MG63 (cell line): ENCODE results near the gene MRPL9. TPM values are rescaled to one million over a fixed set of nuclear protein-coding genes. Genes with fewer than 3 reads are reported as not detected.
"Not testable (repeated sequence)": the region's sequence is repeated elsewhere in the genome, so short reads cannot be mapped to it uniquely, and the experiment has no call there.

Experiments
- DNase-seq: peaks from one replicate; pipeline ENCODE4 v3.0.0-alpha.2; 2020
- H3K27me3 ChIP-seq: fragments of 250-450 bp; sonication (Bioruptor Pico); 2 replicates; pipeline ENCODE4 v1.5.1; 2020; ENCODE audit warnings: mild to moderate bottlenecking, moderate library complexity
- H3K36me3 ChIP-seq: fragments of 250-450 bp; sonication (Bioruptor Pico); 2 replicates; pipeline ENCODE4 v1.5.1; 2020; ENCODE audit warnings: mild to moderate bottlenecking, moderate library complexity
- H3K4me3 ChIP-seq: fragments of 250-450 bp; sonication (Bioruptor Pico); 2 replicates; pipeline ENCODE4 v1.5.1; 2020; ENCODE audit warnings: mild to moderate bottlenecking, moderate library complexity
- H3K9me3 ChIP-seq: fragments of 250-450 bp; sonication (Bioruptor Pico); 2 replicates; pipeline ENCODE4 v1.5.1; 2020; ENCODE audit warnings: mild to moderate bottlenecking, moderate library complexity
- total RNA-seq: library from RNA; depleted of rRNA; stranded (reverse); fragments of >200 nt; shearing (Covaris generic); gene quantifications from 2 replicates; pipeline ENCODE4 v1.2.3, GENCODE V29; 2014; ENCODE audit warnings: low replicate concordance

Gene MRPL9
- total RNA-seq, 1 experiment from 2014 or later = 167 TPM

DNA sequence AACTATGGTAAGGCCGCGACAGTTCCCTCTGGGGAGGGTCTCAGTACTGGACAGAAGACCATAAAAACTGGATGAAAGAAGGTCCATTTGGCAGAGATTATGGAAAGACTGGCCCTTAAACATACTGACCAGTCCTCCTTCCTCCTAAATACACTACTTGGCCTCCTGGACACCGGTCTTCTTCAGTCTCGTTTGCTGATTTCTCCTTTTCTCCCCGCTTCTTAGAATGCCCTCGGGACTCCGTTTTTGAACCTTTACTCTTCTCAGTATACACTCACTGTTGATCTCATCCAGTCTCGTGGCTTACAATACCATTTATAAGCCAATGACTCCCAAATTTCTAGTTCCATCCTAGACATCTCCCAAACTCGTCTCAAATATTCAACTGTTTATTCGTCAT, 694 bp upstream of the MRPL9 start:
- H3K4me3 ChIP-seq = peak overlapping the region; percentile 89
- DNase-seq = no peak
- no peaks in the 10 kb centered on the region for H3K9me3 ChIP-seq
- H3K36me3 ChIP-seq = peaks cover 28% of the 10 kb centered on the region
- no peaks in the 10 kb centered on the region for H3K27me3 ChIP-seq

- Histone ChIP-seq H3K36me3 (peaks cover 37% of the 10 kb centered on the region), H3K9me3 (no peaks in the 10 kb centered on the region), H3K4me3 (no peak overlapping the region), H3K27me3 (no peaks in the 10 kb centered on the region)
- DNase-seq = no peak
Measured at GRCh38 chr1:151760597-151761385, 2.5 kb downstream of the MRPL9 start.

- Histone ChIP-seq H3K4me3 (no peak overlapping the region), H3K36me3 (peaks cover 46% of the 10 kb centered on the region), H3K27me3 (no peaks in the 10 kb centered on the region), H3K9me3 (no peaks in the 10 kb centered on the region)
- no peak for DNase-seq
Measured at GRCh38 chr1:151759241-151759640, 4.1 kb downstream of the MRPL9 start.

GRCh38 chr1:151756291-151756690, 7.0 kb downstream of the MRPL9 start:
- no peaks in the 10 kb centered on the region for H3K27me3 ChIP-seq
- DNase-seq = no peak
- peaks cover 35% of the 10 kb centered on the region for H3K36me3 ChIP-seq
- H3K4me3 ChIP-seq = no peak overlapping the region
- H3K9me3 ChIP-seq = no peaks in the 10 kb centered on the region

GRCh38 chr1:151741516-151741915, 21.8 kb downstream of the MRPL9 start:
- no peak overlapping the region for H3K4me3 ChIP-seq
- DNase-seq = no peak
- H3K36me3 ChIP-seq = no peaks in the 10 kb centered on the region
- peaks cover 5% of the 10 kb centered on the region for H3K9me3 ChIP-seq
- H3K27me3 ChIP-seq = peaks cover 9% of the 10 kb centered on the region

GRCh38 chr1:151739590-151740355, 23.5 kb downstream of the MRPL9 start:
- Histone ChIP-seq H3K9me3 (peaks cover 6% of the 10 kb centered on the region), H3K27me3 (peaks cover 2% of the 10 kb centered on the region), H3K36me3 (no peaks in the 10 kb centered on the region), H3K4me3 (no peak overlapping the region)
- DNase-seq = no peak

DNA sequence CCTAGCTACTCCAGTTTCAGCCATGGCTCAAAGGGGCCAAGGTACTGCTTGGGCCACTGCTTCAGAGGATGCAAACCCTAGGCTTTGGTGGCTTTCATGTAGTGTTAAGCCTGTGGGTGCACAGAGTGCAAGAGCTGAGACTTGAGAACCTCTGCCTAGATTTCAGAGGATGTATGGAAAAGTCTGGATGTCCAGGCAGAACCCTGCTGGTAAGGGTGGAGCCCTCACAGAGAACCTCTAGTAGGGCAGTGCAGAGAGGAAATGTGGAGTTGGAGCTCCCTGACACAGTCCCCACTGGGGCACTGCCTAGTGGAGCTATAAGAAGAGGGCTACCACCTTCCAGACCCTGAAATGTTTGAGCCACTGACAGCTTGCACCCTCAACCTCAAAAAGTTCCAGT, 25.8 kb downstream of the MRPL9 start:
- no peak overlapping the region for H3K4me3 ChIP-seq
- no peaks in the 10 kb centered on the region for H3K36me3 ChIP-seq
- no peaks in the 10 kb centered on the region for H3K27me3 ChIP-seq
- H3K9me3 ChIP-seq = peaks cover 6% of the 10 kb centered on the region
- DNase-seq = no peak

- no peak for DNase-seq
- H3K27me3 ChIP-seq = no peaks in the 10 kb centered on the region
- no peaks in the 10 kb centered on the region for H3K36me3 ChIP-seq
- no peak overlapping the region for H3K4me3 ChIP-seq
- H3K9me3 ChIP-seq = peaks cover 6% of the 10 kb centered on the region
Measured at GRCh38 chr1:151737026-151737425, 26.3 kb downstream of the MRPL9 start.

DNA sequence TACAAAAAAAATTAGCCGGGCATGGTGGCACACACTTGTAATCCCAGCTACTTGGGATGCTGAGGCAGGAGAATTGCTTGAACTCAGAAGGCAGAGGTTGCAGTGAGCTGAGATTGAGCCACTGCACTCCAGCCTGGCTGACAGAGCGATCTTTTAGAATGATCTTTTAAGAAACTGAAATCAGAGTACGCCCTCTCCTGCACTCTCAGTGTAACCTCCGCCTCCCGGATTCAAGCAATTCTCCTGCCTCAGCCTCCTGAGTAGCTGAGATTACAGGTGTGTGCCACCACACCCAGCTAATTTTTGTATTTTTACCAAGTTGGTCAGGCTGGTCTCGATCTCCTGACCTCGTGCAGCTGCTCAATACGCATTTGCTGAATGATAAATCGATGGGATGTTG, 29.3 kb downstream of the MRPL9 start:
- H3K36me3 ChIP-seq, DNase-seq, H3K4me3 ChIP-seq, H3K9me3 ChIP-seq, H3K27me3 ChIP-seq: not testable (repeated sequence)

DNA sequence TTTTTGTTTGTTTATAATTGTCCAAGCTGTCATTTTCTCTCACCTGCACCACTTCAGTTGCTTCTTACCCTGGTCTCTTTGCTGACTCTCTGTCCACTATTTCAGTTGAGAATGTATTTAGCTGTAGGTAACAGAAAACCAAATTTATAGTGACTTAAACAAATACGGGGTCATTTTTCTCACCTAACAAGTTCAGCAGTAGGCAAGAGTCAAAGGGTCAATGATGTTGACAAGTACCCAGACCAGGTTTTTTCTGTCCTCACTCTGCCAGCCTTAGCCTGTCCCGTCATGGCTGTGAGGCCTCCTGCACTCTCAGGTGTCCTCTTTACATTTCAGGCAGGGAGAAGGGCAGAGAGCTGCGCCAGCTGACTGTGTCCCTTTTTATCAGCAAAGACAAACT, 30.2 kb downstream of the MRPL9 start:
- no peak overlapping the region for H3K4me3 ChIP-seq

DNA sequence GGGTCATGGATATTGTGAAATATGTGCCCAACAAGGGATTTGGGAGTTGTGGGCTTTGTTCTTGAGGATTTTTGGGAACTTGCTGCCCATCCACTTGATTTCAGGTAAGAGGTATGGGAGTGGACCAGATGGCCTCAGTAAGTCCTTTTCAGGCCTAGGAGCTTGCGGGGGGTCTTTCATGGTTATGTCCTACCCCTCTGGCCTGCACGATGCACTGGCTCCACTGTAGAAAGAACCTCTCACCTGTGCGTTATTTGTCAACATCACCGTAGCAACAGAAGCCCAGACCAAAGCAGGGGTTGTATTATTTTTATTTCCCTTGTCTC, 33.4 kb downstream of the MRPL9 start:
- H3K36me3 ChIP-seq = no peaks in the 10 kb centered on the region
- H3K4me3 ChIP-seq = no peak overlapping the region
- no peak for DNase-seq
- no peaks in the 10 kb centered on the region for H3K9me3 ChIP-seq
- H3K27me3 ChIP-seq = no peaks in the 10 kb centered on the region; the same call in 1 of the 2 replicates

More for the DNA sequence above, 30.2 kb downstream of the MRPL9 start:
- DNase-seq = no peak
- no peaks in the 10 kb centered on the region for H3K27me3 ChIP-seq
- H3K9me3 ChIP-seq = peaks cover 6% of the 10 kb centered on the region
- no peaks in the 10 kb centered on the region for H3K36me3 ChIP-seq

DNA sequence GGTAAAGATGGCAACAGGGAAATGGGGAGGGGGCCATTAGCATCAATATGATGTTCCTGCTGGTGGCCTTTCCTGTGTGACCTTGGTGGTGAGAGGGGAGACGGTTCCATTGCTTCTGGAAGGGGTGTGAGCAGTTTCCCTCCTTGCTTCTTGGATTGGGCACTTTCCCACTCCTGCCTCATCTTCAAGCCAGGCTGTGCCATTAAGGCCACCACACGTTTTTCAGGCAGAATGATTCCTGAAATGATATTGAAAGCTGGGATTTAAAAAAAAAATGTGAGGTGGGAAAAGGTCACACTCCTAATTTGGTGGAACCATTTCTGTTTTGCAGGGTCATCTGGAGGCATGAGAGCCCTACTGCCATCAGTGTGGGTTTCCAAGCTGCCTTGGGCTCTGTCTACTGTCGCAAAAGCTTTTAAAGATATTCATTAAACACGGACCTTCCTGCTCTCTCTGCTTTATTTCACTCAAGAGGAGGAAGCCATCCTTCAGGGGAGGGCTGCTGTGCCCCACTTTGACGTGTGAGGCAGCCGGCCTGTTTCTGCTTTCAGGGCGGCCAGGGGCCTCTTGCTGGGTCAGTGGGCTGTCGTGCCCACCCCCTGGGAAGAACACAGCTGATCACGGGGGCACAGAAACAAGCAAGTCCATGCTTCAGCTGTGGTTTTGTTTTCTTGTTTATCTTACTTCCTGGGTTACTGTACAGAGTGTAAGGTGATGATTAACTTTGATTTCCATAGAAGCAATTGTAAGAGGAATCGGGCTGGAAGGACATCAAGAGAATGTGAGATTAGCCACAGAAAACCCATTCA, 33.9 kb downstream of the MRPL9 start:
- Histone ChIP-seq H3K27me3 (no peaks in the 10 kb centered on the region; the same call in 1 of the 2 replicates), H3K36me3 (no peaks in the 10 kb centered on the region), H3K9me3 (no peaks in the 10 kb centered on the region), H3K4me3 (no peak overlapping the region)
- DNase-seq = no peak

DNA sequence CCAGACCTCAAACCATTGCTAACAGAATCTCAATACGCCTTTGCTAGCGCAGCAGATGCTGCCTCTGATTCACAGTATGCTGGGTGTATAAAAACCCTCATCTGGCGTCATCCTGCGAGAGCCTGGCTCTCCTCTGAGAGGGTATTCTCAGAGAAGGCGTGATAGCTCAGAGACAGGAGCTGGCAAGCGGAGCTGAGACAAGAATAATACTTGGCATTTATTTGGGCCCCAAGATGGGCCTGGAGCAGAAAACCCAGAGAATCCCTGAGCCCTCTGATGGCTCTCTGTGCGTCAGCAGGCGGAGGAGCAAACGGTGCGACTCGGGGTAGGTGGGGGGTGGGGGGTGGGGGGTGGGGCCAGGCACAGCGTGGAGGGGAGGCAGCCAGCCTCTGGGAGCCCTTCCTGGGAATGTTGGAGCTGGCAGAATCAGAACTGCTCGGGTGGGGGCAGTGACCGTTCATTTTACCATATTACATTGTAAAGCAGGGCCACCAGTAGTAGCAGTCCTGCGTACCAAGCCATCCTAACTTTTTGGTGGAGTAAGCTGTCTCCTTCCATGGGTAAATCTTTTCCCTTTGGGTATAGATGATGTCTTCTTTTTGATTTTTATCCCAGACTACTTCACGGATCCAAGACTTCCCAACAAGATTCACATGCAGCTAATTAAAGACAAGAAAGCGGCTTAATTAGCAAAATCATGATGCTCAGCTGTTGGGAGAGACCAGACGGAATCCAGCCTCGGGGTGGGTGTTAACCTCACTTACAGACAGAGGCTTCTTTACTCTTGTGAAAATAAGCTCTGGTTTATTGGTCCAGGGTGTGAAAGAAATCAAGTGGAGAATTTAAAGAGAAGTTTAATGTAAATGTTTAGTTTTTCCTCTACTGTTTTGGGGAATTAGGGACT, 34.9 kb downstream of the MRPL9 start:
- no peak for DNase-seq
- H3K27me3 ChIP-seq = no peaks in the 10 kb centered on the region; the same call in 1 of the 2 replicates
- H3K36me3 ChIP-seq = no peaks in the 10 kb centered on the region
- no peaks in the 10 kb centered on the region for H3K9me3 ChIP-seq
- H3K4me3 ChIP-seq = no peak overlapping the region

GRCh38 chr1:151723726-151724370, 39.4 kb downstream of the MRPL9 start:
- peaks cover 6% of the 10 kb centered on the region; the same call in 1 of the 2 replicates for H3K27me3 ChIP-seq
- H3K9me3 ChIP-seq = no peaks in the 10 kb centered on the region
- no peak for DNase-seq
- H3K36me3 ChIP-seq = no peaks in the 10 kb centered on the region
- no peak overlapping the region for H3K4me3 ChIP-seq

DNA sequence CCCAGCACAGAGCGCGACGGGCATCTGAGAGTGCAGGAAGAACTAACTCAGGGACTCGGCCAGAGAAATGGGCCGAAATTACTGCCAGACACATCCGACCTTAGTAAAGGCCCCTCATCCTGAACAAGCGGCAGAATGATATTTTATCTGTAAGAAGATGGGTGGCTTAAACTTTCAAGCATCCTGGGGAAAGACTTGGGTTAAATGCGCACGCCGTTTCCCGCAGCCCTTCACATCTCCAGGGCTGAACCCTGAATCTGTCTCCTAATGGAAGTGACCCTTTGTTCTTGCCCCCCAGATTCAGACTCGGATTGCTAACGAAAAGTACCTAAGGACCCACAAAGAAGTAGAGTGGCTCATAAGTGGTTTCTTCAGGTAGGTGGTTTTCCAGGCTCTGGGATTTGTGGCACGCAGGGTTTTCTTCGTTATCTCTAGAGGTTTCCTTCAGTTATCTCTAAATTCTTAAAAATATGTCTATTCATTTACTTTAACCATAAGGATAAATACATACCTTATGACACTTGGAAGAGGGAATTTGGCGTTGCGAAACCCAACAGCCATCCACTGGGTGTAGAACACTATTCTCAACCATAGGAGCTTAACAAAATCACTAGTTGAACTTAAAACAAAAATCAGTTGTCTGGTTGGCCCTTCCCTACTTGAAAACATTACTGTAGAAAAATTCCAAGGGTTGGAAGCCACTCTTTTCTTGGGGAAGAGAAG, 41.3 kb downstream of the MRPL9 start:
- Histone ChIP-seq H3K4me3 (peak overlapping the region; percentile 26), H3K36me3 (no peaks in the 10 kb centered on the region), H3K27me3 (peaks cover 6% of the 10 kb centered on the region; the same call in 1 of the 2 replicates), H3K9me3 (no peaks in the 10 kb centered on the region)
- no peak for DNase-seq
